Natural killer cell treated with Interleukin-12 subunit alpha and Interleukin-12 subunit beta and Interleukin-15 and Interleukin-18, amount 100 ng/mL, for 72 hours (primary cell): ENCODE results near the gene PAPOLB. TPM values are rescaled to one million over a fixed set of nuclear protein-coding genes. Genes with fewer than 3 reads are reported as not detected.
A peak's percentile ranks its signal among the peaks of the same experiment; 100 is the strongest.
"Not testable (repeated sequence)": the region's sequence is repeated elsewhere in the genome, so short reads cannot be mapped to it uniquely, and the experiment has no call there.

Experiments used
- ATAC-seq, 2 donors: fragments of 150-1000 bp; cut with Tn5 transposase in 1 of 2; sonication (Bioruptor Pico), chemical (Tn5 transposase) in 1 of 2; 2 replicates each; pipeline ENCODE4 v1.10.0; 2021
- DNase-seq: peaks from one replicate; pipeline ENCODE4 v3.0.0; 2022; ENCODE audit warnings: low spot score
- H3K27ac Mint-ChIP-seq, 2 donors: 1 replicate in 1 of 2; 2 replicates in 1 of 2; pipeline ENCODE4 v1.8.0; 2022; ENCODE audit warnings: mixed read lengths in 2 of 2, mild to moderate bottlenecking in 1 of 2, moderate library complexity in 1 of 2
- H3K27me3 Mint-ChIP-seq, 2 donors: 1 replicate in 1 of 2; 2 replicates in 1 of 2; pipeline ENCODE4 v1.8.0; 2022; ENCODE audit warnings: mixed read lengths in 2 of 2
- H3K36me3 Mint-ChIP-seq: one replicate; pipeline ENCODE4 v1.8.0; 2022; ENCODE audit warnings: mixed read lengths
- H3K4me1 Mint-ChIP-seq, 2 donors: 1 replicate in 1 of 2; 2 replicates in 1 of 2; pipeline ENCODE4 v1.8.0; 2022; ENCODE audit warnings: low read depth in 2 of 2, mixed read lengths in 2 of 2, mild to moderate bottlenecking in 1 of 2
- H3K4me3 Mint-ChIP-seq: one replicate; pipeline ENCODE4 v1.8.0; 2022; ENCODE audit warnings: mixed read lengths
- H3K9me3 Mint-ChIP-seq: 2 replicates; pipeline ENCODE4 v1.8.0; 2022; ENCODE audit warnings: mixed read lengths
- total RNA-seq, 2 donors: library from RNA; stranded (reverse); gene quantifications; one replicate each; pipeline ENCODE4 v1.2.3, GENCODE V29; 2022

The PAPOLB gene
- total RNA-seq: under 1 TPM in 1 of 2 donors, not detected in 1; 0.10 TPM

DNA sequence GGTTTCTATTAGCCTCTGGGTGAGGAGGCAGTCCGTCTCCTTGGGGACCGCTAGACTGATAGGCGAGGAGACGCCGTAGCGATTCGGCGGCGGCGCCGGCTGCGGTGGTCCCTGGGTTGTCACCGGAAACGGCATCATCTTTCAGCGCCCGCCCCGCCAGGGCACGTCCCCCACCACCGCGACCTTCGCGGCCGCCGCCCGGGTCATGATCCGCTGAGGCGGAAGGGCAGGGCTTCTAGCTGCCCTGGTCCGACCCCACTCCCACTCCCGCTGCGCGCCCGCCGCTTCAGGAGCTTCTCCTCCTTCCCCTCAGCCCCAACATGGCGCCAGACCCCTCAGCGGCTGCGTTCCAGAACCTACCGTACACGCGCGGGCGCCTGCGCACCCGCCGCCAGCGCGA, at the start of gene PAPOLB:
PAPOLB (minus strand) TSS at position 358 of the 400 bp plus-strand sequence; CDS start at position 138, 220 bp downstream.
- Mint-ChIP-seq H3K27me3 (peaks cover 30 to 61% of the 10 kb centered on the region in 2 donors), H3K27ac (peak within 1 kb of the TSS in 1 of 2 donors; percentile 45), H3K4me1 (peaks cover 6 to 16% of the 10 kb centered on the region in 2 donors), H3K4me3 (peak within 1 kb of the TSS; percentile 68), H3K9me3 (no peaks in the 10 kb centered on the region), H3K36me3 (peaks cover 7% of the 10 kb centered on the region)
- ATAC-seq (peak; percentile 82 to 90), DNase-seq (peak; percentile 72)

DNA sequence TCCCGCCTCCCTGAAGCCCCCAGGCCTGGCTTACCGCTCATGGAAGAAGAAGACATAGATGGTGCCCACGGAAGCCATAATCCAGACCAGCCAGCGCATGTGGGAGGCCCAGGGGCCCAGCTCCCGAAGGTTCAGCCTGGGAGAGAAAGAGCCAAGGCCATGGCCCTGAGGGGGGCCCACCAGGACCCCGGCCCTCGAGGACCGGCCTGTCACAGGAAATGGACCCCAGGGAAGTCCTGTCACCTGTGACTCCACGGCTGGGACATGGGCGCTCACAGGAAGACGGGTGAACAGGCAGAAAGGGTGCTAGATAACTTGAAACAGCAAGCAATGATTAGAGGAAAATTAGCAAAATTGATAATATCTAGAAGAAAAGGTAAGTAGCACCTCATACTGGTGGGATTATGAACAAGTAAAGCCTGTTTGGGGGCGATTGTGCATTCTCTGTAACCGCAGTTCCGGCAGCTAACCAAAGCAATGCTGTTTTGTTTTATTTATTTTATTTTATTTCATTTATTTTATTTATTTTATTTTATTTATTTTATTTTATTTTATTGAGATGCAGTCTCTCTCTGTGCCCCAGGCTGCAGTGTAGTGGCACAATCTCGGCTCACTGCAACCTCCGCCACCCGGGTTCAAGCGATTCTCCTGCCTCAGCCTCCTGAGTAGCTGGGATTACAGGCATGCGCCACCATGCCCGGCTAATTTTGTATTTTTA, 49.4 kb upstream of the PAPOLB start:
- Mint-ChIP-seq H3K27me3 (no peaks in the 10 kb centered on the region), H3K9me3 (no peaks in the 10 kb centered on the region), H3K27ac (no peak overlapping the region), H3K4me1 (no peaks in the 10 kb centered on the region), H3K4me3 (no peak overlapping the region), H3K36me3 (no peaks in the 10 kb centered on the region)
- DNase-seq: no peak
- ATAC-seq: no peak

DNA sequence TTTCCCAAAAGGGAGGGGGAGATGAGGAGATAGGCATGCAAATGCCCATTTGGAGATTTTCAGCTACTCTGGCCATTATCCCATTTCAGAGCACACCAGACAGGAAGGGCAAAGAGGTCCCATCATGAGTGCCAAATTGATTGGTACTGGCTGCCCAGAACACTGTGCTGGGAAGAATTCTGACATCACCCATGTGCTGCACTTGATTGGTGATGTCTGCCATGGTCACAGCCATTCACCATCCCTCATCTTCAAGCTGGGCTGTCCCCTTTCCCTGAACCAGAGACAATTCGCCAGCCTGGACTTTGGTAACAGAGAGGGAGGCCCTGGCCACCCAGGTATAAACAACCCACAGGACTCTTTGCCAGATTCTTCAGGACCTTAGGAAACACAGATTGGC, 44.9 kb upstream of the PAPOLB start:
- no peak for DNase-seq
- ATAC-seq: no peak
- H3K27me3 Mint-ChIP-seq: peaks cover 0 to 5% of the 10 kb centered on the region in 2 donors
- no peaks in the 10 kb centered on the region for H3K9me3 Mint-ChIP-seq
- H3K36me3 Mint-ChIP-seq: no peaks in the 10 kb centered on the region
- H3K27ac Mint-ChIP-seq: no peak overlapping the region
- no peaks in the 10 kb centered on the region for H3K4me1 Mint-ChIP-seq
- H3K4me3 Mint-ChIP-seq: no peak overlapping the region

- Mint-ChIP-seq H3K4me1 (no peaks in the 10 kb centered on the region), H3K4me3 (no peak overlapping the region), H3K9me3 (no peaks in the 10 kb centered on the region), H3K27ac (no peak overlapping the region), H3K36me3 (no peaks in the 10 kb centered on the region), H3K27me3 (peaks cover 0 to 5% of the 10 kb centered on the region in 2 donors)
- DNase-seq (no peak), ATAC-seq (no peak)
Measured at GRCh38 chr7:4905171-4905570, 43.3 kb upstream of the PAPOLB start.

GRCh38 chr7:4904346-4904745, 42.5 kb upstream of the PAPOLB start:
- peaks cover 0 to 5% of the 10 kb centered on the region in 2 donors for H3K27me3 Mint-ChIP-seq
- no peak for DNase-seq
- no peak overlapping the region for H3K27ac Mint-ChIP-seq

GRCh38 chr7:4895766-4896165, 33.9 kb upstream of the PAPOLB start:
- Mint-ChIP-seq H3K27me3 (peaks cover 9 to 16% of the 10 kb centered on the region in 2 donors), H3K4me3 (no peak overlapping the region), H3K36me3 (no peaks in the 10 kb centered on the region), H3K27ac (no peak overlapping the region), H3K4me1 (no peaks in the 10 kb centered on the region), H3K9me3 (no peaks in the 10 kb centered on the region)
- DNase-seq: no peak
- ATAC-seq: no peak

More at GRCh38 chr7:4904346-4904745, 42.5 kb upstream of the PAPOLB start:
- ATAC-seq: no peak
- Mint-ChIP-seq H3K4me3 (no peak overlapping the region), H3K4me1 (no peaks in the 10 kb centered on the region), H3K9me3 (no peaks in the 10 kb centered on the region), H3K36me3 (no peaks in the 10 kb centered on the region)

GRCh38 chr7:4894482-4894881, 32.7 kb upstream of the PAPOLB start:
- Mint-ChIP-seq H3K4me3 (no peak overlapping the region), H3K27ac (no peak overlapping the region), H3K27me3 (peaks cover 11 to 16% of the 10 kb centered on the region in 2 donors), H3K4me1 (no peaks in the 10 kb centered on the region), H3K9me3 (no peaks in the 10 kb centered on the region), H3K36me3 (no peaks in the 10 kb centered on the region)
- DNase-seq (no peak), ATAC-seq (no peak)

DNA sequence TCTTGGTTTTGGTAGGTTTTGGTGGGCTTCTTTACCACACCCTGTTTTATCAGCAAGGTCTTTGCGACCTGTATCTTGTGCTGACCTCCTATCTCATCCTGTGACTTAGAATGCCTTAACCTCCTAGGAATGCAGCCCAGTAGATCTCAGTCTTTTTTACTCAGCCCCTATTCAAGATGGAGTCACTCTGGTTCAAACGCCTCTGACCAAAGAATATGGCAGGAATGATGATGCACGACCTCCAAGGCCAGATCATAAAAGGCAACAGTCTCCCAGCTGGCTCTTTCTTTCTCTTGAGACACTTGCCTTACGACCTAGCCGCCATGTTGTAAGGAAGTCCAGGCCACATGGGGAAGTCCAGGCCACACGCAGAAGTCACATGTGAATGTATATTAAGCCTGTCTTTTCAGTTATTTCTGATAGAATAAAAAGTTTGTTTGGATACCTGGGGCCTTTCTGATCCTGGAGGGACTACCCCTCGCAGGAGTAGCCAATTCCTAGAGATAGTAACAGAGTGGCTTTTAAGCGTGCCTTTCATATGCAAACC, 32.2 kb upstream of the PAPOLB start:
- Mint-ChIP-seq H3K27me3 (peaks cover 11 to 16% of the 10 kb centered on the region in 2 donors), H3K27ac (no peak overlapping the region), H3K36me3 (no peaks in the 10 kb centered on the region), H3K4me1 (no peaks in the 10 kb centered on the region), H3K9me3 (no peaks in the 10 kb centered on the region), H3K4me3 (no peak overlapping the region)
- no peak for ATAC-seq
- no peak for DNase-seq

- not testable (repeated sequence) for H3K4me1 Mint-ChIP-seq, H3K4me3 Mint-ChIP-seq, H3K27ac Mint-ChIP-seq, DNase-seq, H3K36me3 Mint-ChIP-seq, ATAC-seq, H3K9me3 Mint-ChIP-seq
- peaks cover 10 to 12% of the 10 kb centered on the region in 2 donors for H3K27me3 Mint-ChIP-seq
Measured at GRCh38 chr7:4893188-4893587, 31.4 kb upstream of the PAPOLB start.

DNA sequence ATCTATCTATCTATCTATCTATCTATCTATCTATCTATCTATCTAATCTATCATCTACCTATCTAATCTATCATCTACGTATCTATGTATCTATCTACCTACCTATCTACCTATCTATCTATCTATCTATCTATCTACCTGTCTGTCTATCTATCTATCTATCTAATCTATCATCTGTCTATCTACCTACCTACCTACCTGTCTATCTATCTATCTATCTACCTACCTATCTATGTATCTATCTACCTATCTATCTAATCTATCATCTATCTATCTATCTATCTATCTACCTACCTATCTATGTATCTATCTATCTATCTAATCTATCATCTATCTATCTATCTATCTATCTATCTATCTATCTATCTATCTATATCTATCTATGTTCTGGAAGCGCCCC, 29.7 kb upstream of the PAPOLB start:
- not testable (repeated sequence) for H3K4me1 Mint-ChIP-seq, H3K36me3 Mint-ChIP-seq, ATAC-seq, H3K27ac Mint-ChIP-seq, H3K9me3 Mint-ChIP-seq, DNase-seq, H3K27me3 Mint-ChIP-seq, H3K4me3 Mint-ChIP-seq

DNA sequence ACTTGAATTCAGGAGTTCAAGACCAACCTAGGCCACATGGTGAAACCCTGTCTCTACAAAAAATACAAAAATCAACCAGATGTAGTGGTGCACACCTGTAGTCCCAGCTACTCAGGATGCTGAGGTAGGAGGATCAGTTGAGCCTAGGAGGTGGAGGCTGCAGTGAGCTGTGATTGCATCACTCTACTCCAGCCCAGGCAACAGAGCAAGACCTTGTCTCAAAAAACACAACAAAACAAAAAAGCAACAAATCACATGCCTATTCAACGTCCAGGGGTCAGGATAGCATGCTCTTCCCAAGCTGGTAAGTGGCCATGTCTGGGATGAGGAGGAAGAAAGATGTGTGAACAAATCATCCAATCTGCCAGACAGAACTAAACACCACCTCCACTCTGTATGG, 27.9 kb upstream of the PAPOLB start:
- no peaks in the 10 kb centered on the region for H3K4me1 Mint-ChIP-seq
- H3K9me3 Mint-ChIP-seq: no peaks in the 10 kb centered on the region
- no peaks in the 10 kb centered on the region for H3K36me3 Mint-ChIP-seq
- no peak for ATAC-seq
- H3K4me3 Mint-ChIP-seq: no peak overlapping the region
- DNase-seq: no peak
- no peak overlapping the region for H3K27ac Mint-ChIP-seq
- peaks cover 6 to 9% of the 10 kb centered on the region in 2 donors for H3K27me3 Mint-ChIP-seq

GRCh38 chr7:4888161-4888560, 26.3 kb upstream of the PAPOLB start:
- Mint-ChIP-seq H3K4me1 (no peaks in the 10 kb centered on the region), H3K4me3 (no peak overlapping the region), H3K9me3 (no peaks in the 10 kb centered on the region), H3K27me3 (peaks cover 6 to 9% of the 10 kb centered on the region in 2 donors), H3K27ac (no peak overlapping the region), H3K36me3 (no peaks in the 10 kb centered on the region)
- ATAC-seq (no peak), DNase-seq (no peak)

DNA sequence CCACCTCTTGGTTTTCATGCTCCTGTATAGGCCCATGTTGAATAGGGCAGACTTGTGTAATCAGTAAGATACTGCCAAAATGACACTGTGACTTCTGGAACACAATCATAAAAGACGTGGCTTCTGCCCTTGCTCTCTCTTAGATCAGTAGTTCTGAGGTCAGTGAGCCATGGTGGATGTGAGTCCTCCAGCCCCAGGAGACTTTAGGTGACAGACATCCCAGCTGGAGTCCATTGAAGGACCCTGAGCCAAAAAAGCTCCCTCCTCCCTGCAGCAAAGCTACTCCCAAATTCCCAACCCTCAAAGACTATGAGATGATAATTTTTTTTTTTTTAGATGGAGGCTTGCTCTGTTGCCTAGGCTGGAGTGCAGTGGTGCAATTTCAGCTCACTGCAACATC, 24.8 kb upstream of the PAPOLB start:
- no peak for ATAC-seq
- H3K9me3 Mint-ChIP-seq: no peaks in the 10 kb centered on the region
- H3K27ac Mint-ChIP-seq: no peak overlapping the region
- H3K27me3 Mint-ChIP-seq: peaks cover 16 to 17% of the 10 kb centered on the region in 2 donors
- no peaks in the 10 kb centered on the region for H3K36me3 Mint-ChIP-seq
- no peak overlapping the region for H3K4me3 Mint-ChIP-seq
- peaks cover 8 to 9% of the 10 kb centered on the region in 2 donors for H3K4me1 Mint-ChIP-seq
- no peak for DNase-seq

DNA sequence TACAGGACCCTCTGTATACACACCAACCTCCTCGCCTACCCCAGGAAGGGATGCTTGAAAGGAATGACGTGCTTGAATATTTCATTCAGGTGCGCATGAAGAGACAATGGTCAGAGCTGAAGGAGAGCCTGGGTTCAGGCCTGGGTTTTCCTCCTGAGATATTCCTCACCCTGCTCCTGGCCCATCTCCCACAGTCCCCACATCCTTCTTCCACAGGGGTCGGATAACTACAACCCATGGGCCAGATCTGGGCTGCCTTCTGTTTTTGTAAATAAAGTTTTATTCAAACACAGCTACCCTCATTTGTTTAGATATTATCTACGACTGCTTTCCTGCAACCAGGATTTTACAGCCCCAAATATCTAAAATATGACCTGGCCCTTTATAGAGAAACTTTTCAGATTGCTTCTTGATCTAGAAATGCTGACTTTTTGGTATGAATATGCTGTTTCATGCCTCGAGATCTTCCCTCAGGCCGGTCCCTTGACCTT, 23.5 kb upstream of the PAPOLB start:
- Mint-ChIP-seq H3K36me3 (no peaks in the 10 kb centered on the region), H3K27me3 (peaks cover 10 to 17% of the 10 kb centered on the region in 2 donors), H3K27ac (no peak overlapping the region), H3K4me3 (no peak overlapping the region), H3K4me1 (peaks cover 8 to 9% of the 10 kb centered on the region in 2 donors), H3K9me3 (no peaks in the 10 kb centered on the region)
- ATAC-seq: no peak
- DNase-seq: no peak
